Stimulated activated CD4-positive, alpha-beta T cell treated with anti-CD3 and anti-CD28 coated beads, TNF-alpha, amount 100 ng/mL, for 4 hours (primary cell): ENCODE measurements around the gene XCL2.
"Not testable (repeated sequence)": the region's sequence is repeated elsewhere in the genome, so short reads cannot be mapped to it uniquely, and the experiment has no call there.

Experiments used
- DNase-seq, 3 experiments: peaks; one replicate each; pipeline ENCODE4 v3.0.0-alpha.2; 2020; ENCODE audit warnings: low read depth in 3 of 3

The XCL2 gene

GRCh38 chr1:168556647-168557046 lies 12.8 kb upstream of the XCL2 start:
- DNase-seq, result no peak

GRCh38 chr1:168555508-168556046 lies 11.8 kb upstream of the XCL2 start:
- DNase-seq, result no peak

- DNase-seq, result no peak
Observed at GRCh38 chr1:168554603-168555483, 11.0 kb upstream of the XCL2 start.

- DNase-seq, result no peak
Observed at GRCh38 chr1:168553680-168554553, 10.1 kb upstream of the XCL2 start.

GRCh38 chr1:168552961-168553360 lies 9.2 kb upstream of the XCL2 start:
- no peak for DNase-seq

- no peak for DNase-seq
Observed at GRCh38 chr1:168551688-168552087, 7.9 kb upstream of the XCL2 start.

GRCh38 chr1:168550971-168551370 lies 7.2 kb upstream of the XCL2 start:
- no peak for DNase-seq

GRCh38 chr1:168546553-168546895 lies 2.7 kb upstream of the XCL2 start:
- not testable (repeated sequence) for DNase-seq

GRCh38 chr1:168545678-168546552 lies 2.1 kb upstream of the XCL2 start:
- not testable (repeated sequence) for DNase-seq

GRCh38 chr1:168542978-168543377 lies 819 bp downstream of the XCL2 start:
- DNase-seq, result not testable (repeated sequence)

- DNase-seq, result not testable (repeated sequence)
Observed at GRCh38 chr1:168540798-168541197, 3.0 kb downstream of the XCL2 start.

GRCh38 chr1:168535536-168535935 lies 8.3 kb downstream of the XCL2 start:
- DNase-seq, result no peak

- no peak for DNase-seq
Observed at GRCh38 chr1:168531615-168532345, 12.0 kb downstream of the XCL2 start.

- DNase-seq, result no peak
Observed at GRCh38 chr1:168529518-168529917, 14.3 kb downstream of the XCL2 start.

GRCh38 chr1:168521401-168522000 lies 22.3 kb downstream of the XCL2 start:
- DNase-seq, result no peak

- no peak for DNase-seq
Observed at GRCh38 chr1:168520832-168521231, 23.0 kb downstream of the XCL2 start.

- no peak for DNase-seq
Observed at GRCh38 chr1:168520052-168520751, 23.6 kb downstream of the XCL2 start.

GRCh38 chr1:168518813-168519212 lies 25.0 kb downstream of the XCL2 start:
- no peak for DNase-seq

GRCh38 chr1:168518201-168518689 lies 25.6 kb downstream of the XCL2 start:
- DNase-seq, result no peak

- DNase-seq, result no peak
Observed at GRCh38 chr1:168514455-168514854, 29.3 kb downstream of the XCL2 start.
